ENCODE measurements around the gene ATP1B1. TPM values are rescaled to one million over a fixed set of nuclear protein-coding genes. Genes with fewer than 3 reads are reported as not detected.
A peak's percentile ranks its signal among the peaks of the same experiment; 100 is the strongest.

The ATP1B1 gene
- total and polyA plus RNA-seq, 11 donors, result 165 to 640 (median 339) TPM

DNA sequence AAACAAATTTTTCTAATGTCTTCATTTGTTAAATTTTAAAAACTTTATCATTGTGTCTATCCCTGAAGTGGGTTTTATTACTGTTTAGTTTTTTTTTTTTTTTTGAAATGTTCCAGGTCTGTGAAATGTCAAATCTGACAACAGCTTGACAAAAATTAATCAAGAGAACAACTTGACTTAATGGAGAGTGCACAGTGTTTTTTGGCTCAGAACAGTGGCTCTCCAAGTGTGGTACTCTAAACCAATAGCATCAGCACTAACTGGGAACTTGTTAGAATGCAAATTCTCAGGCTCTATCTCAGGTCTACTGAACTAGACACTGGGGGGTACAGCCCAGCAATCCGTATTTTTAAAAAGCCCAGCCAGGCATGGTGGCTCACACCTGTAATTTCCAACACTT, 49.2 kb downstream of the ATP1B1 start:
- ATAC-seq (peak in 3 of 4 donors; percentile 32 to 80 (median 57)), DNase-seq (no peak)
- Histone ChIP-seq H3K4me3 (no peak overlapping the region), H3K4me1 (peaks cover 0 to 2% (median 0%) of the 10 kb centered on the region in 12 donors), H3K9me3 (no peaks in the 10 kb centered on the region), H3K27me3 (no peaks in the 10 kb centered on the region), H3K36me3 (no peaks in the 10 kb centered on the region), H3K27ac (no peak overlapping the region)
- TF ChIP-seq, protein P1, sequence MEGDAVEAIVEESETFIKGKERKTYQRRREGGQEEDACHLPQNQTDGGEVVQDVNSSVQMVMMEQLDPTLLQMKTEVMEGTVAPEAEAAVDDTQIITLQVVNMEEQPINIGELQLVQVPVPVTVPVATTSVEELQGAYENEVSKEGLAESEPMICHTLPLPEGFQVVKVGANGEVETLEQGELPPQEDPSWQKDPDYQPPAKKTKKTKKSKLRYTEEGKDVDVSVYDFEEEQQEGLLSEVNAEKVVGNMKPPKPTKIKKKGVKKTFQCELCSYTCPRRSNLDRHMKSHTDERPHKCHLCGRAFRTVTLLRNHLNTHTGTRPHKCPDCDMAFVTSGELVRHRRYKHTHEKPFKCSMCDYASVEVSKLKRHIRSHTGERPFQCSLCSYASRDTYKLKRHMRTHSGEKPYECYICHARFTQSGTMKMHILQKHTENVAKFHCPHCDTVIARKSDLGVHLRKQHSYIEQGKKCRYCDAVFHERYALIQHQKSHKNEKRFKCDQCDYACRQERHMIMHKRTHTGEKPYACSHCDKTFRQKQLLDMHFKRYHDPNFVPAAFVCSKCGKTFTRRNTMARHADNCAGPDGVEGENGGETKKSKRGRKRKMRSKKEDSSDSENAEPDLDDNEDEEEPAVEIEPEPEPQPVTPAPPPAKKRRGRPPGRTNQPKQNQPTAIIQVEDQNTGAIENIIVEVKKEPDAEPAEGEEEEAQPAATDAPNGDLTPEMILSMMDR (IDR thresholded peaks at IDR 0.05), result no peak
- no peak for TF ChIP-seq POLR2A (IDR thresholded peaks at IDR 0.05)
- intact Hi-C loops (cut with DNase I), result no loop called here
- WGBS, 4 donors, result 0 to 64% (median 54%) methylated on average over 1 of the region's 1 CpG

DNA sequence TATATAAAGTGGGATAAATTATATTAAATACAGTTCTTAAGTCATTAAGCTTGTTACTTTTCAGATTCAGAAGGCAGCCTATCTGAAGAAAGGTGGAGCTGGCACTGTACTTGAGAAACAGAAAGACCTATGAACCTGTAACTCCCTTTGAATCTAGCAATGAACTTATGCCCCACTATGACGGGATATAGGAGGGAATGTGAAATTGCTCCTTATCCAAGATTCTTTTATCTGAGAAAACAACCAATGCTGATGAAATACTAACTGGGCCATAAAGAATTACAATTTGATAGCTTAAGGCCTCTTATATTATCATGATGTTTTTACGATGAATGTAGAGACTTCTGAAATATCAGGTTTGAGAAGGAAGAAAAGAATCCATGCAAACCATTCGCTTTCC, 50.1 kb downstream of the ATP1B1 start:
- no peak overlapping the region for H3K27ac ChIP-seq
- 80 to 96% (median 93%) methylated on average over 3 of the region's 3 CpGs for WGBS, 4 donors
- no peaks in the 10 kb centered on the region for H3K9me3 ChIP-seq
- DNase-seq (no peak), ATAC-seq (no peak)
- TF ChIP-seq POLR2A (IDR thresholded peaks at IDR 0.05), result no peak
- TF ChIP-seq, protein P1 (IDR thresholded peaks at IDR 0.05), result no peak
- H3K27me3 ChIP-seq, result no peaks in the 10 kb centered on the region
- H3K36me3 ChIP-seq, result no peaks in the 10 kb centered on the region
- no peak overlapping the region for H3K4me3 ChIP-seq
- intact Hi-C loops (cut with DNase I), result no loop called here
- peaks cover 0 to 11% (median 0%) of the 10 kb centered on the region in 12 donors for H3K4me1 ChIP-seq

DNA sequence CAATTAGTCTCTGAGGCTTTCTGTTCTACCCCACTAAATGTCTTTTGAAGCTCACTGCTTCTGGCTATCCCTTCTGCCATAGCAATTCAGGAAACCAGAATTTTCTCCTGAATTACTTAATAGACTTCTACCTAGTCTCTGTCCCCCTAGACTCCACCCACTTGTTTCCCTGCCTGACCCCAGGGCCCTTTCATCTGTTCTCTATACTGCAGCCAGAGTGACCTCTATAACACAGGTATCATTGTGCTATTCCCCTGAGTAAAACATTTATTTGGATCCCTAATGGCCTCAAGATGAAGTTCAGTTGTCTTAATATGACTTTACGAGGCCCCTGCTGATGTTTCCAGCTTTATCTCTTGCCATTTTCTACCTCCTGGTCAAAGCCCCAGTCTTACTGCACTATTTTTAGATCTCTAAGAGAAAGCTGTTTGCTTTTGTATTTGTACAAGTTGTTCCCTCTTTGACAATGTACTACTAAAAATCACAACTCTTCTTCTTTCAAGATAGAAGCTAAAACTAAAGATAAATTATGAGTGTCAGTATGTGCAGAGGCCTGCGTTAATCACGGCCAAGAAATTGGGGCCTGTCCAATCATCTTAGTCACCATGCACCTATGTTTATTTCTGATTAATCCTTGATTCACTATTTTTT, 54.5 kb downstream of the ATP1B1 start:
- Histone ChIP-seq H3K27ac (peak overlapping the region in 6 of 12 donors; percentile 6 to 72 (median 26)), H3K27me3 (no peaks in the 10 kb centered on the region), H3K4me1 (peaks cover 0 to 12% (median 0%) of the 10 kb centered on the region in 12 donors), H3K36me3 (no peaks in the 10 kb centered on the region), H3K9me3 (no peaks in the 10 kb centered on the region), H3K4me3 (no peak overlapping the region)
- intact Hi-C loops (cut with DNase I), result loop anchor here in 1 of 10 donors (2.0 kb wide), 1 partner anchor 32 kb away; no protein-coding TSS in a partner anchor
- 32 to 55% (median 46%) methylated on average over 3 of the region's 3 CpGs for WGBS, 4 donors
- DNase-seq, result no peak
- TF ChIP-seq, protein P1 (IDR thresholded peaks at IDR 0.05), result no peak
- TF ChIP-seq POLR2A (IDR thresholded peaks at IDR 0.05), result no peak
- ATAC-seq, result peak in 3 of 4 donors; percentile 58 to 67 (median 59)

DNA sequence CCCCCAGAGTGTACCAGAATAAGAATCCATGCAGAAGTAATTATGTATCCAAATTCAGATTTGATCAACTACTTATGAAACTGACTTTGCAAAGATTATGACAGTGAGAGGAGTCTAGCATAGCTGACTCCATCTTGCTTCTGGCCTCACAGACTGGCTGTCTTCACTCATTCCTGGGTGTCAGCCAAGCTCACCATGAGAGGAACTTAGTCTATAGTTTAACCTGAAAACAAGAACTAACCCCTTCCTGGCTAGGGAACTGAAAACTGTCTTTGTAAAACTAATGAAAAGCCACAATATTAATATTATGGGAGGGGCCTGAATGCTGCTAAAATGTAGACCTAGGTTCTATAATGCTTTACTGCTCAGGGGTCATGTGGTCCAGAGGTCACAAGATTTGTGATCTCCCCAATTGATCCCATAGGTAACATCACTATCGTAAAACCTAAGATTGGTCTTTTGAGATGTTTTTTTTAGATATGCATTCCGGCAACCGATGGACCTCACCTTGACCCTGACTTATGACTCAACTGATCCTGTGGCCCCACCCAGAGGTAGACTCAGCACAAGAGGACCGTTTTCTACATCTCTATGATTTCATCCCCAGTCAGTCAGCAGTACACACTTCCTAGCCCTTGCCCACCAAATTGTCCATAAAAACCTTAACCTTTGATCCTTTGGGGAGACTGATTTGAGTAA, 55.2 kb downstream of the ATP1B1 start:
- whole genome bisulfite sequencing, 4 donors, result 85 to 89% (median 88%) methylated on average over 4 of the region's 4 CpGs
- Histone ChIP-seq H3K27me3 (no peaks in the 10 kb centered on the region), H3K4me3 (no peak overlapping the region), H3K36me3 (no peaks in the 10 kb centered on the region), H3K4me1 (peaks cover 0 to 12% (median 0%) of the 10 kb centered on the region in 12 donors), H3K27ac (peak overlapping the region in 6 of 12 donors; percentile 6 to 72 (median 26)), H3K9me3 (no peaks in the 10 kb centered on the region)
- intact Hi-C loops (cut with DNase I), result loop anchor here in 1 of 10 donors (2.0 kb wide), 1 partner anchor 31 kb away; no protein-coding TSS in a partner anchor
- ATAC-seq (peak in 1 of 4 donors; percentile 36), DNase-seq (no peak)
- no peak for TF ChIP-seq POLR2A (IDR thresholded peaks at IDR 0.05)
- TF ChIP-seq, protein P1 (IDR thresholded peaks at IDR 0.05), result no peak

Data from heart left ventricle (tissue), 16 donors.